ENCODE data around the gene MYBPH. TPM values are rescaled to one million over a fixed set of nuclear protein-coding genes. Genes with fewer than 3 reads are reported as not detected.

The MYBPH gene
- total and polyA plus RNA-seq, 2 experiments from 2014 or later = not detected

DNA sequence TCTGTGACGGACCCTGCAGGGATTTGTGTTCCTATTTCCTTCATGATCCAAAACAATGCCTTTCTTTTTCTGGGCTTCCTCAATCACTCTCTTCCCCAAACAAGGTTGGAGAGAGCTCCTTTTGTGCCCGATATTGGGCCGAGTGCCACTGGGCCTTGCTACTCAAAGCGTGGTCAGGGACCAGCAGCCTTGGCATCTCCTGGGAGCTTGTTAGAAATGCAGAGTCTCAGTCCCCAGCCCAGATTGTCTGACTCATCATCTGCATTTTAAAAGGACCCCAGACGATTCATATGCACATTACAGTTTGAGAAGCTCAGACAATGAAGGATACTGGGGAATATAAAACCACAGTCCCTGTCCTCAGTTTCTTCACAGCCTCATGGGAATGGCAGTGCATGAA is 28.2 kb downstream of the MYBPH start:
- Histone ChIP-seq H3K4me3 (0 out of 2 replicates have a peak overlapping the region, but pooled peaks have one; percentile 4), H3K9me2 (ENCODE audit: insufficient read depth) (no peaks in the 10 kb centered on the region), H2AFZ (no peak overlapping the region), H3K27ac (ENCODE audit: low read depth) (no peak overlapping the region), H3K4me1 (ENCODE audit: insufficient read depth) (peaks cover 34% of the 10 kb centered on the region), H4K20me1 (replicated peaks; ENCODE audit: insufficient read depth) (no peaks in the 10 kb centered on the region), H3F3A (replicated peaks; ENCODE audit: low read depth) (no peaks in the 10 kb centered on the region), H3K27me3 (ENCODE audit: insufficient read depth) (no peaks in the 10 kb centered on the region), H3K4me2 (peak overlapping the region; percentile 40), H3K79me2 (replicated peaks; ENCODE audit: insufficient read depth) (no peaks in the 10 kb centered on the region), H3K36me3 (ENCODE audit: insufficient read depth) (no peaks in the 10 kb centered on the region)
- H3K4me3 Mint-ChIP-seq = 0 out of 3 replicates have a peak overlapping the region, but pooled peaks have one; percentile 43
- H3K27me3 Mint-ChIP-seq (ENCODE audit: insufficient read depth, low read depth, poor library complexity) = peaks cover 12% of the 10 kb centered on the region
- DNase-seq (ENCODE audit: low spot score) (peak; percentile 17), ATAC-seq (peak; percentile 15)
- peak overlapping the region; percentile 79; the same call in 1 of the 2 replicates for H3K27ac Mint-ChIP-seq
- no peak for TF ChIP-seq STAT1 (IDR thresholded peaks at IDR 0.05; ENCODE audit: unreplicated experiment)
- TF ChIP-seq, protein P1, sequence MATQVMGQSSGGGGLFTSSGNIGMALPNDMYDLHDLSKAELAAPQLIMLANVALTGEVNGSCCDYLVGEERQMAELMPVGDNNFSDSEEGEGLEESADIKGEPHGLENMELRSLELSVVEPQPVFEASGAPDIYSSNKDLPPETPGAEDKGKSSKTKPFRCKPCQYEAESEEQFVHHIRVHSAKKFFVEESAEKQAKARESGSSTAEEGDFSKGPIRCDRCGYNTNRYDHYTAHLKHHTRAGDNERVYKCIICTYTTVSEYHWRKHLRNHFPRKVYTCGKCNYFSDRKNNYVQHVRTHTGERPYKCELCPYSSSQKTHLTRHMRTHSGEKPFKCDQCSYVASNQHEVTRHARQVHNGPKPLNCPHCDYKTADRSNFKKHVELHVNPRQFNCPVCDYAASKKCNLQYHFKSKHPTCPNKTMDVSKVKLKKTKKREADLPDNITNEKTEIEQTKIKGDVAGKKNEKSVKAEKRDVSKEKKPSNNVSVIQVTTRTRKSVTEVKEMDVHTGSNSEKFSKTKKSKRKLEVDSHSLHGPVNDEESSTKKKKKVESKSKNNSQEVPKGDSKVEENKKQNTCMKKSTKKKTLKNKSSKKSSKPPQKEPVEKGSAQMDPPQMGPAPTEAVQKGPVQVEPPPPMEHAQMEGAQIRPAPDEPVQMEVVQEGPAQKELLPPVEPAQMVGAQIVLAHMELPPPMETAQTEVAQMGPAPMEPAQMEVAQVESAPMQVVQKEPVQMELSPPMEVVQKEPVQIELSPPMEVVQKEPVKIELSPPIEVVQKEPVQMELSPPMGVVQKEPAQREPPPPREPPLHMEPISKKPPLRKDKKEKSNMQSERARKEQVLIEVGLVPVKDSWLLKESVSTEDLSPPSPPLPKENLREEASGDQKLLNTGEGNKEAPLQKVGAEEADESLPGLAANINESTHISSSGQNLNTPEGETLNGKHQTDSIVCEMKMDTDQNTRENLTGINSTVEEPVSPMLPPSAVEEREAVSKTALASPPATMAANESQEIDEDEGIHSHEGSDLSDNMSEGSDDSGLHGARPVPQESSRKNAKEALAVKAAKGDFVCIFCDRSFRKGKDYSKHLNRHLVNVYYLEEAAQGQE (IDR thresholded peaks at IDR 0.05; ENCODE audit: unreplicated experiment) = no peak
- no peak for TF ChIP-seq ZNF114 (CRISPR knock-in tag; IDR thresholded peaks at IDR 0.05)
- TF ChIP-seq POLR2AphosphoS5 (IDR thresholded peaks at IDR 0.05; ENCODE audit: low read depth) = no peak
- no peak for TF ChIP-seq NANOG (IDR thresholded peaks at IDR 0.05; ENCODE audit: borderline replicate concordance)
- no peak for TF ChIP-seq EZH2phosphoT487 (IDR thresholded peaks at IDR 0.05; ENCODE audit: unreplicated experiment)
- no peak for TF ChIP-seq EZH2 (IDR thresholded peaks at IDR 0.05; ENCODE audit: low read depth, unreplicated experiment)
- TF ChIP-seq ZNF331 (CRISPR knock-in tag; IDR thresholded peaks at IDR 0.05; ENCODE audit: low read depth) = no peak
- TF ChIP-seq, protein P2, sequence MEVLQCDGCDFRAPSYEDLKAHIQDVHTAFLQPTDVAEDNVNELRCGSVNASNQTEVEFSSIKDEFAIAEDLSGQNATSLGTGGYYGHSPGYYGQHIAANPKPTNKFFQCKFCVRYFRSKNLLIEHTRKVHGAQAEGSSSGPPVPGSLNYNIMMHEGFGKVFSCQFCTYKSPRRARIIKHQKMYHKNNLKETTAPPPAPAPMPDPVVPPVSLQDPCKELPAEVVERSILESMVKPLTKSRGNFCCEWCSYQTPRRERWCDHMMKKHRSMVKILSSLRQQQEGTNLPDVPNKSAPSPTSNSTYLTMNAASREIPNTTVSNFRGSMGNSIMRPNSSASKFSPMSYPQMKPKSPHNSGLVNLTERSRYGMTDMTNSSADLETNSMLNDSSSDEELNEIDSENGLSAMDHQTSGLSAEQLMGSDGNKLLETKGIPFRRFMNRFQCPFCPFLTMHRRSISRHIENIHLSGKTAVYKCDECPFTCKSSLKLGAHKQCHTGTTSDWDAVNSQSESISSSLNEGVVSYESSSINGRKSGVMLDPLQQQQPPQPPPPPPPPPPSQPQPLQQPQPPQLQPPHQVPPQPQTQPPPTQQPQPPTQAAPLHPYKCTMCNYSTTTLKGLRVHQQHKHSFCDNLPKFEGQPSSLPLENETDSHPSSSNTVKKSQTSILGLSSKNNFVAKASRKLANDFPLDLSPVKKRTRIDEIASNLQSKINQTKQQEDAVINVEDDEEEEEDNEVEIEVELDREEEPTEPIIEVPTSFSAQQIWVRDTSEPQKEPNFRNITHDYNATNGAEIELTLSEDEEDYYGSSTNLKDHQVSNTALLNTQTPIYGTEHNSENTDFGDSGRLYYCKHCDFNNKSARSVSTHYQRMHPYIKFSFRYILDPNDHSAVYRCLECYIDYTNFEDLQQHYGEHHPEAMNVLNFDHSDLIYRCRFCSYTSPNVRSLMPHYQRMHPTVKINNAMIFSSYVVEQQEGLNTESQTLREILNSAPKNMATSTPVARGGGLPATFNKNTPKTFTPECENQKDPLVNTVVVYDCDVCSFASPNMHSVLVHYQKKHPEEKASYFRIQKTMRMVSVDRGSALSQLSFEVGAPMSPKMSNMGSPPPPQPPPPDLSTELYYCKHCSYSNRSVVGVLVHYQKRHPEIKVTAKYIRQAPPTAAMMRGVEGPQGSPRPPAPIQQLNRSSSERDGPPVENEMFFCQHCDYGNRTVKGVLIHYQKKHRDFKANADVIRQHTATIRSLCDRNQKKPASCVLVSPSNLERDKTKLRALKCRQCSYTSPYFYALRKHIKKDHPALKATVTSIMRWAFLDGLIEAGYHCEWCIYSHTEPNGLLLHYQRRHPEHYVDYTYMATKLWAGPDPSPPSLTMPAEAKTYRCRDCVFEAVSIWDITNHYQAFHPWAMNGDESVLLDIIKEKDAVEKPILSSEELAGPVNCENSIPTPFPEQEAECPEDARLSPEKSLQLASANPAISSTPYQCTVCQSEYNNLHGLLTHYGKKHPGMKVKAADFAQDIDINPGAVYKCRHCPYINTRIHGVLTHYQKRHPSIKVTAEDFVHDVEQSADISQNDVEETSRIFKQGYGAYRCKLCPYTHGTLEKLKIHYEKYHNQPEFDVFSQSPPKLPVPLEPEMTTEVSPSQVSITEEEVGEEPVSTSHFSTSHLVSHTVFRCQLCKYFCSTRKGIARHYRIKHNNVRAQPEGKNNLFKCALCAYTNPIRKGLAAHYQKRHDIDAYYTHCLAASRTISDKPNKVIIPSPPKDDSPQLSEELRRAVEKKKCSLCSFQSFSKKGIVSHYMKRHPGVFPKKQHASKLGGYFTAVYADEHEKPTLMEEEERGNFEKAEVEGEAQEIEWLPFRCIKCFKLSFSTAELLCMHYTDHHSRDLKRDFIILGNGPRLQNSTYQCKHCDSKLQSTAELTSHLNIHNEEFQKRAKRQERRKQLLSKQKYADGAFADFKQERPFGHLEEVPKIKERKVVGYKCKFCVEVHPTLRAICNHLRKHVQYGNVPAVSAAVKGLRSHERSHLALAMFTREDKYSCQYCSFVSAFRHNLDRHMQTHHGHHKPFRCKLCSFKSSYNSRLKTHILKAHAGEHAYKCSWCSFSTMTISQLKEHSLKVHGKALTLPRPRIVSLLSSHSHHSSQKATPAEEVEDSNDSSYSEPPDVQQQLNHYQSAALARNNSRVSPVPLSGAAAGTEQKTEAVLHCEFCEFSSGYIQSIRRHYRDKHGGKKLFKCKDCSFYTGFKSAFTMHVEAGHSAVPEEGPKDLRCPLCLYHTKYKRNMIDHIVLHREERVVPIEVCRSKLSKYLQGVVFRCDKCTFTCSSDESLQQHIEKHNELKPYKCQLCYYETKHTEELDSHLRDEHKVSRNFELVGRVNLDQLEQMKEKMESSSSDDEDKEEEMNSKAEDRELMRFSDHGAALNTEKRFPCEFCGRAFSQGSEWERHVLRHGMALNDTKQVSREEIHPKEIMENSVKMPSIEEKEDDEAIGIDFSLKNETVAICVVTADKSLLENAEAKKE (CRISPR knock-in tag; IDR thresholded peaks at IDR 0.05) = no peak
- no peak for TF ChIP-seq JUNB (IDR thresholded peaks at IDR 0.05; ENCODE audit: unreplicated experiment)
- no peak for TF ChIP-seq CREB1 (CRISPR knock-in tag; IDR thresholded peaks at IDR 0.05; ENCODE audit: low read depth)
- no peak for TF ChIP-seq ETS1 (IDR thresholded peaks at IDR 0.05)
- H3K4me1 Mint-ChIP-seq = peaks cover 69% of the 10 kb centered on the region
- peaks cover 2% of the 10 kb centered on the region; the same call in 1 of the 3 replicates for H3K9me3 Mint-ChIP-seq
- H3K36me3 Mint-ChIP-seq (ENCODE audit: low read depth) = no peaks in the 10 kb centered on the region
